SK-N-SH treated with all-trans-retinoic acid at 6 μM for 48 hours (cell line): ENCODE data around the gene PLTP.

ENCODE experiments used
- ATAC-seq: fragments of 200-7000 bp; cut with Tn5 transposase; 3 replicates; pipeline ENCODE4 v1.9.1; 2020; ENCODE audit warnings: mild to moderate bottlenecking, moderate library complexity
- ARNTL ChIP-seq: fragments of 450-650 bp; formaldehyde crosslinking; IDR thresholded peaks from 2 replicates; pipeline ENCODE4 v1.5.0; 2020; ENCODE audit warnings: low read depth, mild to moderate bottlenecking, moderate library complexity, borderline replicate concordance
- BACH2 ChIP-seq: fragments of 250-450 bp; sonication (Bioruptor Pico); IDR thresholded peaks from 2 replicates; pipeline ENCODE4 v1.9.0; 2021; ENCODE audit warnings: mild to moderate bottlenecking, borderline replicate concordance
- CSDC2 ChIP-seq: fragments of 250-450 bp; sonication (Bioruptor Pico); IDR thresholded peaks from 2 replicates; pipeline ENCODE4 v1.5.0; 2020; ENCODE audit warnings: mild to moderate bottlenecking, moderate library complexity
- ESRRG ChIP-seq: fragments of 250-450 bp; sonication (Bioruptor Pico); IDR thresholded peaks from 2 replicates; pipeline ENCODE4 v1.6.1; 2021; ENCODE audit warnings: mild to moderate bottlenecking
- GLIS3 ChIP-seq: fragments of 250-450 bp; sonication (Bioruptor Pico); IDR thresholded peaks from 2 replicates; pipeline ENCODE4 v1.5.0; 2020; ENCODE audit warnings: mild to moderate bottlenecking, moderate library complexity
- ISL1 ChIP-seq: fragments of 250-450 bp; sonication (Bioruptor Pico); IDR thresholded peaks from 2 replicates; pipeline ENCODE4 v2.1.2; 2022; ENCODE audit warnings: mild to moderate bottlenecking, moderate library complexity
- PPARA ChIP-seq: fragments of 250-450 bp; sonication (Bioruptor Pico); IDR thresholded peaks from 2 replicates; pipeline ENCODE4 v1.5.0; 2020; ENCODE audit warnings: mild to moderate bottlenecking, borderline replicate concordance
- RARB ChIP-seq: fragments of 250-450 bp; sonication (Bioruptor Pico); IDR thresholded peaks from 2 replicates; pipeline ENCODE4 v1.8.0; 2021; ENCODE audit warnings: mild to moderate bottlenecking, moderate library complexity
- SNAI2 ChIP-seq: fragments of 250-450 bp; sonication (Bioruptor Pico); IDR thresholded peaks from 2 replicates; pipeline ENCODE4 v1.5.0; 2020; ENCODE audit warnings: mild to moderate bottlenecking, moderate library complexity
- TCF4 ChIP-seq: fragments of 250-450 bp; sonication (Bioruptor Pico); IDR thresholded peaks from 2 replicates; pipeline ENCODE4 v1.8.0; 2021; ENCODE audit warnings: mild to moderate bottlenecking, moderate library complexity, borderline replicate concordance
- ZC3H10 ChIP-seq: fragments of 250-450 bp; sonication (Bioruptor Pico); IDR thresholded peaks from 2 replicates; pipeline ENCODE4 v1.5.1; 2021; ENCODE audit warnings: mild to moderate bottlenecking, moderate library complexity
- ZFP3 ChIP-seq: fragments of 250-450 bp; sonication (Bioruptor Pico); IDR thresholded peaks from 2 replicates; pipeline ENCODE4 v1.5.0; 2020; ENCODE audit warnings: mild to moderate bottlenecking, moderate library complexity
- ZFP30 ChIP-seq: fragments of 450-650 bp; formaldehyde crosslinking; IDR thresholded peaks from 2 replicates; pipeline ENCODE4 v1.5.0; 2022; ENCODE audit warnings: mild to moderate bottlenecking, moderate library complexity
- ZNF565 ChIP-seq: fragments of 450-650 bp; formaldehyde crosslinking; conservative IDR thresholded peaks from 2 replicates; pipeline ENCODE4 v1.5.0; 2020; ENCODE audit warnings: low read depth, mild to moderate bottlenecking, moderate library complexity
- ZNF70 ChIP-seq: fragments of 450-650 bp; formaldehyde crosslinking; IDR thresholded peaks from 2 replicates; pipeline ENCODE4 v1.5.0; 2020; ENCODE audit warnings: mild to moderate bottlenecking, moderate library complexity
- TF ChIP-seq, protein P1 (sequence below): fragments of 250-450 bp; sonication (Bioruptor Pico); IDR thresholded peaks from 2 replicates; pipeline ENCODE4 v1.5.1; 2020; ENCODE audit warnings: low read depth, mild to moderate bottlenecking, moderate library complexity
- TF ChIP-seq, protein P2 (sequence below): fragments of 250-450 bp; sonication (Bioruptor Pico); IDR thresholded peaks from 2 replicates; pipeline ENCODE4 v1.8.0; 2021; ENCODE audit warnings: low read depth, mild to moderate bottlenecking, moderate library complexity, borderline replicate concordance
- TF ChIP-seq, protein P3 (sequence below): fragments of 250-450 bp; sonication (Bioruptor Pico); IDR thresholded peaks from 2 replicates; pipeline ENCODE4 v1.8.0; 2020; ENCODE audit warnings: mild to moderate bottlenecking, moderate library complexity, borderline replicate concordance
- TF ChIP-seq, protein P4 (sequence below): fragments of 250-450 bp; sonication (Bioruptor Pico); IDR thresholded peaks from 2 replicates; pipeline ENCODE4 v1.5.1; 2021; ENCODE audit warnings: mild to moderate bottlenecking, moderate library complexity

PLTP gene

DNA sequence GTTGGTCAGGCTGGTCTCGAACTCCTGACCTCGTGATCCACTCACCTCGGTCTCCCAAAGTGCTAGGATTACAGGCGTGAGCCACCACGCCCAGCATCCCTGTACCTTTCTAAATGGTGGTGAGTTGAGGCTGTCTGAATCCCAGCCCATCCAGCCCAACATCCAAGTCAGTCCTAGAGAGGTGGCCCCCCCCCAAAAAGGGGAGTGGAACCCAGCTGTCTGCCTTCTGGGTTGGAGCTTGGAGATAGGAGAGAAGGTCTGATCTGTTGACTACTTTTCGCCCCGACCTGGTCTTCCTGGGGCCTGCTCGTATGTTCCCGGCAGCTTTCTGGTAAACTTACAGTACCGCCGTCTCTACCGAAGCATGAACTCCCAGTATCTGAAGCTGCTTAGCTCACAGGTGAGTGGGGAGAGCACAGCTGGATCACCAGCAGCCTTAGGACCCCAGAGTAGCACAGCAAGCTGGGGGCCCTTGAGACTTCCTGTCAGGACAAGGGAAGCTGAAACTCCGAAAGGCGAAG, 15.3 kb downstream of the PLTP start (continued):
- TF ChIP-seq ZFP30 (CRISPR knock-in tag): no peak

DNA sequence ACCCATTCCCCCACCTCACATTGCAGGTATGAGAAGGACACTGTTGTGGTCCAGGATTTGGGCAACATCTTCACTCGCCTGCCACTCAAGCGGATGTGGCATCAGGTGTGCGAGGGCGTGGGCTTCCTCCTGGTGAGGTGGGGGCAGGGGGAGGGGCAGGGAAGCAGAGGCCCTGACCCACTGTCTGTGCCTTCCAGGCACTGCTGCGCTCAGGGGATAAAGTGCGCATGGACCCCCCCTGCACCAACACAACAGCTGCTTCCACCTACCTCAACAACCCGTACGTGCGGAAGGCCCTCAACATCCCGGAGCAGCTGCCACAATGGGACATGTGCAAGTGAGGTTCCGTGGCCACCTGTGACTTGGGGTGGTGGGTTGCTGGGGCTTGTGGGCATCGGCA, 17.2 kb downstream of the PLTP start:
- no peak for ATAC-seq
- TF ChIP-seq RARB (CRISPR knock-in tag): no peak
- TF ChIP-seq ZFP3 (CRISPR knock-in tag): no peak
- TF ChIP-seq, protein P1, sequence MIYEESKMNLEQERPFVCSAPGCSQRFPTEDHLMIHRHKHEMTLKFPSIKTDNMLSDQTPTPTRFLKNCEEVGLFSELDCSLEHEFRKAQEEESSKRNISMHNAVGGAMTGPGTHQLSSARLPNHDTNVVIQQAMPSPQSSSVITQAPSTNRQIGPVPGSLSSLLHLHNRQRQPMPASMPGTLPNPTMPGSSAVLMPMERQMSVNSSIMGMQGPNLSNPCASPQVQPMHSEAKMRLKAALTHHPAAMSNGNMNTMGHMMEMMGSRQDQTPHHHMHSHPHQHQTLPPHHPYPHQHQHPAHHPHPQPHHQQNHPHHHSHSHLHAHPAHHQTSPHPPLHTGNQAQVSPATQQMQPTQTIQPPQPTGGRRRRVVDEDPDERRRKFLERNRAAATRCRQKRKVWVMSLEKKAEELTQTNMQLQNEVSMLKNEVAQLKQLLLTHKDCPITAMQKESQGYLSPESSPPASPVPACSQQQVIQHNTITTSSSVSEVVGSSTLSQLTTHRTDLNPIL (CRISPR knock-in tag): no peak
- TF ChIP-seq BACH2 (CRISPR knock-in tag): no peak
- no peak for TF ChIP-seq ZNF70
- TF ChIP-seq ARNTL (CRISPR knock-in tag): no peak
- TF ChIP-seq, protein P2, sequence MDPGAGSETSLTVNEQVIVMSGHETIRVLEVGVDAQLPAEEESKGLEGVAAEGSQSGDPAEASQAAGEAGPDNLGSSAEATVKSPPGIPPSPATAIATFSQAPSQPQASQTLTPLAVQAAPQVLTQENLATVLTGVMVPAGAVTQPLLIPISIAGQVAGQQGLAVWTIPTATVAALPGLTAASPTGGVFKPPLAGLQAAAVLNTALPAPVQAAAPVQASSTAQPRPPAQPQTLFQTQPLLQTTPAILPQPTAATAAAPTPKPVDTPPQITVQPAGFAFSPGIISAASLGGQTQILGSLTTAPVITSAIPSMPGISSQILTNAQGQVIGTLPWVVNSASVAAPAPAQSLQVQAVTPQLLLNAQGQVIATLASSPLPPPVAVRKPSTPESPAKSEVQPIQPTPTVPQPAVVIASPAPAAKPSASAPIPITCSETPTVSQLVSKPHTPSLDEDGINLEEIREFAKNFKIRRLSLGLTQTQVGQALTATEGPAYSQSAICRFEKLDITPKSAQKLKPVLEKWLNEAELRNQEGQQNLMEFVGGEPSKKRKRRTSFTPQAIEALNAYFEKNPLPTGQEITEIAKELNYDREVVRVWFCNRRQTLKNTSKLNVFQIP (CRISPR knock-in tag): no peak
- no peak for TF ChIP-seq SNAI2 (CRISPR knock-in tag)
- TF ChIP-seq, protein P3, sequence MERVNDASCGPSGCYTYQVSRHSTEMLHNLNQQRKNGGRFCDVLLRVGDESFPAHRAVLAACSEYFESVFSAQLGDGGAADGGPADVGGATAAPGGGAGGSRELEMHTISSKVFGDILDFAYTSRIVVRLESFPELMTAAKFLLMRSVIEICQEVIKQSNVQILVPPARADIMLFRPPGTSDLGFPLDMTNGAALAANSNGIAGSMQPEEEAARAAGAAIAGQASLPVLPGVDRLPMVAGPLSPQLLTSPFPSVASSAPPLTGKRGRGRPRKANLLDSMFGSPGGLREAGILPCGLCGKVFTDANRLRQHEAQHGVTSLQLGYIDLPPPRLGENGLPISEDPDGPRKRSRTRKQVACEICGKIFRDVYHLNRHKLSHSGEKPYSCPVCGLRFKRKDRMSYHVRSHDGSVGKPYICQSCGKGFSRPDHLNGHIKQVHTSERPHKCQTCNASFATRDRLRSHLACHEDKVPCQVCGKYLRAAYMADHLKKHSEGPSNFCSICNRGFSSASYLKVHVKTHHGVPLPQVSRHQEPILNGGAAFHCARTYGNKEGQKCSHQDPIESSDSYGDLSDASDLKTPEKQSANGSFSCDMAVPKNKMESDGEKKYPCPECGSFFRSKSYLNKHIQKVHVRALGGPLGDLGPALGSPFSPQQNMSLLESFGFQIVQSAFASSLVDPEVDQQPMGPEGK (CRISPR knock-in tag): no peak
- no peak for TF ChIP-seq GLIS3 (CRISPR knock-in tag)
- no peak for TF ChIP-seq ZNF565 (CRISPR knock-in tag)
- no peak for TF ChIP-seq ZC3H10 (CRISPR knock-in tag)
- no peak for TF ChIP-seq ZFP30 (CRISPR knock-in tag)
- TF ChIP-seq PPARA: no peak
- TF ChIP-seq ESRRG (CRISPR knock-in tag): no peak
- TF ChIP-seq TCF4 (CRISPR knock-in tag): no peak
- no peak for TF ChIP-seq ISL1 (CRISPR knock-in tag)
- no peak for TF ChIP-seq CSDC2 (CRISPR knock-in tag)

DNA sequence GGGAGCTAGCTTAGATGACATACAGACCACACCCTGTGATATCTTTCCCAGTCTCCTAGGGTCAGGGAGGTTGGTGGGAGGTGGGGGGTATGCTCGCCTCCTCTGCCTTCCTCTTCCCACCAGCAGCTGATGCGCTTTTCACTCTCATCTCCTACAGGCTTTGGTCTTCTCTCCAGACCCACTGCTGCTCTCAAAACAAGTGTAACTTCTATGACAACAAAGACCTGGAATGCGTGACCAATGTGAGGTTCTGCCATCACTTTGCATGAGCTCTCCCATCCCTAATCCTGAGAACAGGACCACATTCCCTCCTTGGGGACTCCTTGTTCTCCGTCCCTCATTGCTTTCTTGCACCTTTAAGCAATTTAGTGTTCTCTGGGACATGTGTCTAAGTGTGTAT, 18.1 kb downstream of the PLTP start:
- TF ChIP-seq RARB (CRISPR knock-in tag): no peak
- TF ChIP-seq, all 23 proteins: peak for 0
- ATAC-seq: no peak

DNA sequence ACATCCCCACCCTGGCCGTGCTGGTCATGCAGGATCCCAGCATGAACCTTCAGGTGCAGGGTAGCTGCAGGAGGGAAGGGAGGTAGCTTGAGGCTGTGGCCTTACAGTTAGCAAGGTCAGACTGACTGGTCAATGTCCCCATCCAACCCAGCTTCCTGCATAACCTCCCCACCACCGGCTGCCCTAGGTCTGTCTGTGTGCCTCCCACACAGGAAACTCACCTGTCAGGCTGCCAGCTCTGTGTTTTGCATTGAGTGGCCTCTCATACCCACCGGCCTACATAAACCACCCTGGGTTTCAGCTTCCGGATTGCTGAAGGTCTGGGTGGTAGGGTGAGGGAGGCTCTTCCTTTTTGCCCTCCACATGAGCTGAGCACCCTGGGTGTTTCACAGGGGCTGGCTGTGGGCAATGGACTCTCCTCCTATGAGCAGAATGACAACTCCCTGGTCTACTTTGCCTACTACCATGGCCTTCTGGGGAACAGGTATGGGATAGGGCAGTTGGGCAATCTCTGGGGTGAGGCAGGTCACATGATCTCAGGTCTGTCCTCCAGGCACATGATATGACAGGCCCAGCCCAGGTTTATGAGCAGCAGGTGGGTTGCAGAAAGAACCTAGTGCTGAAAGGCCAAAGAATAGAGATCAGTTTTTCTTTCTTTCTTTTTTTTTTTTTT, 19.0 kb downstream of the PLTP start:
- ATAC-seq: no peak
- TF ChIP-seq TCF4 (CRISPR knock-in tag) (no peak), ZFP3 (CRISPR knock-in tag) (no peak), BACH2 (CRISPR knock-in tag) (no peak), PPARA (no peak)
- TF ChIP-seq, protein P4, sequence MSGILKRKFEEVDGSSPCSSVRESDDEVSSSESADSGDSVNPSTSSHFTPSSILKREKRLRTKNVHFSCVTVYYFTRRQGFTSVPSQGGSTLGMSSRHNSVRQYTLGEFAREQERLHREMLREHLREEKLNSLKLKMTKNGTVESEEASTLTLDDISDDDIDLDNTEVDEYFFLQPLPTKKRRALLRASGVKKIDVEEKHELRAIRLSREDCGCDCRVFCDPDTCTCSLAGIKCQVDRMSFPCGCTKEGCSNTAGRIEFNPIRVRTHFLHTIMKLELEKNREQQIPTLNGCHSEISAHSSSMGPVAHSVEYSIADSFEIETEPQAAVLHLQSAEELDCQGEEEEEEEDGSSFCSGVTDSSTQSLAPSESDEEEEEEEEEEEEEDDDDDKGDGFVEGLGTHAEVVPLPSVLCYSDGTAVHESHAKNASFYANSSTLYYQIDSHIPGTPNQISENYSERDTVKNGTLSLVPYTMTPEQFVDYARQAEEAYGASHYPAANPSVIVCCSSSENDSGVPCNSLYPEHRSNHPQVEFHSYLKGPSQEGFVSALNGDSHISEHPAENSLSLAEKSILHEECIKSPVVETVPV (CRISPR knock-in tag): no peak
- TF ChIP-seq, all 23 proteins: peak for 0

DNA sequence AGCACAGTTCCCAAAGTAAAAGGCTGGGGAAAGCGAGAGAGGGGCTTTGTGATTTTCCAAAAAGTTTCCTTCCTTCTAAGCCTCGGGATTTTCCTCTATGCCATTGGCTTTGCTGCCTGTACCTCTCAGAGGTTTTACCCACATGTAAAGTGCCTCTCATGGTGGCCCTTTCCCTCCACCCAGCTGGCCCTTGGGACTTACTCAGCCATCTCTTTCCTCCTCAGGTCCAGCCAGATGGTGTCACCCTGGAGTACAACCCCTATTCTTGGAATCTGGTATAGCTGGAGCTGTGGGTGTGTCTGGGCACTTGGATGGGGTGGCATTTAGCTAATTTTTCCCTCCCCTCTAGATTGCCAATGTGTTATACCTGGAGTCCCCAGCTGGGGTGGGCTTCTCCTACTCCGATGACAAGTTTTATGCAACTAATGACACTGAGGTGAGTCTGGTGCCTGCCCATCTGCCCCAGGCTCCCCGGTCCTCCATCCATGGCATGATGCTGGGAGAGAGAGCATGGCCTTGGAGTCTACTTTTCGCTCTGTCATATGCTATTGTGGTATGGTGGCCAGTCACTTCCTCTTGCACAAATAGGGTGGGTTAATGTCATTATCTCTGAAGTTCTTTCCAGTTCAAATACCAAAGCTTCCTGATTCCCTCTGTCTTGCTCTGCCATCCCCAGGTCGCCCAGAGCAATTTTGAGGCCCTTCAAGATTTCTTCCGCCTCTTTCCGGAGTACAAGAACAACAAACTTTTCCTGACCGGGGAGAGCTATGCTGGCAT, 19.7 kb downstream of the PLTP start:
- ATAC-seq: peak; percentile 31
- no peak for TF ChIP-seq TCF4 (CRISPR knock-in tag)
